ENCODE data around the gene ZFX.
"Not testable (repeated sequence)": the region's sequence is repeated elsewhere in the genome, so short reads cannot be mapped to it uniquely, and the experiment has no call there.

ZFX gene

GRCh38 chrX:24151513-24151912 lies 2.0 kb downstream of the ZFX start:
- DNase-seq (ENCODE audit: low read depth in 2 of 2) = no peak

DNA sequence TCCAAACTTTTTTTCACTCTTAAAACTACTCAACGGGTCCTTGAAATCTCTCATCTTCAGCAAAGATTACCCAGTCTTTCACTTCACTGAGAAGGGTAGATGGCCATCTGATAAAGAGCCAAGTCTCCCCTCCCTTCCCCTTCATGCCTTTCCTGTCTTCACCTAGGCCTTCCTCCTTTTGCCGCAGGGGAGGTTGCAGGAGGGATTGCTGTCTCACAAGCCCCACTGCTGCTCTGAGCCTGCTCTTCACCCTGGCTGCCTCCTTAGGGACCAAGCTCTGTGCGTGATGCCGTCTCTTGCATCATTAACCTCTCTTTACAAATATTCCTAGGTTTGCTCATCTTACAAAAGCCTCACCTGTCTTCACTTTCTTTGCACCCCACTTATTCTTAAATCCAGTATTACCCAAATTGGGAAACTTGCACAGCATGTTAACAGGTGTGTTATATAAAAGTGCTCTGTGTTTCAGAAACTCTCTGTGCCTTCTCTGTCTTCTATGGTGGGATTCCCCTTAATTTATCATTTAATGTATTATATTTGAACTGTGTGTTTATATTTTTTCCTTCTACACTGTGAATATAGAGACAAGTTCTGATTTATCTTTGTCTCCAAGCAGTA lies 3.8 kb downstream of the ZFX start:
- DNase-seq (ENCODE audit: low read depth in 2 of 2) = no peak

DNA sequence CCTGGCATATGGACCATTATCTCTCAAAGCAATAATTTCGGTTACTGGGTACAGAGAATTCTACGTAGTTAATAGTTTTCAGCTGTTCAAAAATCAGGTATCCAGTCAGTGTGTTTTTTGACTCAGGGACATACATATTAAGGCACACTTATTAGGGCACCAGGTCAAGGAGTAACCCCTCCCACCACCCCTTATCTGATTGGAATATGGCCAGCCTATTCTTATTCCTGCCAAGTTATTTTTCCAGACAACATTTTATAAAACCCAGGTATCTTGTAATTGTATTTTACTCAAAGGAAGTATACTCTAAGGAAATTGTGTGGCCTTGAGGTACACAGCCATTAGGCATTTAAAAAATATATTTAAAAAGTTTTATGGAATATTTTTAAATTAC lies 4.3 kb downstream of the ZFX start:
- DNase-seq (ENCODE audit: low read depth in 2 of 2) = no peak

DNA sequence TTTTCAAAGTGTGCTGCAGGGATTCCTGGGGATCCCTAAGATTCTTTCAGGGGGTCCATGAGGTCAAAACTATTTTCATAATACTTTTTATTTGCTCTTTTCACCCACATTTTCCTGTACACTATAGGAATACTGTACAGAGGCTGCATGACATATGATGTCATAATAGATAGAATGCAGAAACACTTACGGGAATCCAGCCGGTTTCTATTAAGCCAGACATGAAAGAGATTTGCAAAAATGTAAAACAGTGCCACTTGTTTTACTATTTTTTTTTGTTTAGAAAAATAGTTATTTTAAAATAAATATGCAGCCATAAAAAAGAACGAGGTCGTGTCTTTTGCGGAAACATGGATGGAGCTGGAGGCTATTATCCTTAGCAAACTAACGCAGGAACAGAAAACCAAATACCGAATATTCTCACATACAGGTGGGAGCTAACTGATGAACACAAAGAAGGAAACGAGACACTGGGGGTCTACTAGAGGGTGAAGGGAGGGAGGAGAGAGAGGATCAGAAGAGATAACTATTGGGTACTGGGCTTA lies 5.0 kb downstream of the ZFX start:
- no peak for DNase-seq (ENCODE audit: low read depth in 2 of 2)

- not testable (repeated sequence) for DNase-seq (ENCODE audit: low read depth in 2 of 2)
Measured at GRCh38 chrX:24155747-24156146, 6.2 kb downstream of the ZFX start.

GRCh38 chrX:24156177-24156576 lies 6.6 kb downstream of the ZFX start:
- no peak for DNase-seq (ENCODE audit: low read depth in 2 of 2)

DNA sequence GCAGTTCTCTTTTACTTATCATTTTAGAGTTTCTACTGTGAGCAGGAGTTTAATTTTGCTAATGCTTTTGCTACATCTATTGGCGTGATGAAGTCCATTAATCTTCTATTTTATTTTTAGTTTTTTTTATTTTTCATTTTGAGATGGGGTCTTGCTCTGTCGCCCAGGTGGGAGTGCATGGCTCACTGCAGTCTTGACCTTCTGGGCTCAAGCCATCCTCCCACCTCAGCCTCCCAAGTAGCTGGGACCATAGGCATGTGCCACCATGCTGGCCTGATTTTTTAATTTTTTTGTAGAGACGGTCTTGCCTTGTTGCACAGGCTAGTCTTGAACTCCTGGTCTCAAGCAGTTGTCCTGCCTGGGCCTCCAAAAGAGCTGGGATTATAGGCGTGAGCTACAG lies 9.4 kb downstream of the ZFX start:
- DNase-seq (ENCODE audit: low read depth in 2 of 2) = no peak

- no peak for DNase-seq (ENCODE audit: low read depth in 2 of 2)
Measured at GRCh38 chrX:24166078-24166477, 16.5 kb downstream of the ZFX start.

- no peak for DNase-seq (ENCODE audit: low read depth in 2 of 2)
Measured at GRCh38 chrX:24167719-24168472, 18.4 kb downstream of the ZFX start.

GRCh38 chrX:24168807-24169206 lies 19.3 kb downstream of the ZFX start:
- DNase-seq (ENCODE audit: low read depth in 2 of 2) = no peak

- DNase-seq (ENCODE audit: low read depth in 2 of 2) = no peak
Measured at GRCh38 chrX:24169211-24169610, 19.7 kb downstream of the ZFX start.

DNA sequence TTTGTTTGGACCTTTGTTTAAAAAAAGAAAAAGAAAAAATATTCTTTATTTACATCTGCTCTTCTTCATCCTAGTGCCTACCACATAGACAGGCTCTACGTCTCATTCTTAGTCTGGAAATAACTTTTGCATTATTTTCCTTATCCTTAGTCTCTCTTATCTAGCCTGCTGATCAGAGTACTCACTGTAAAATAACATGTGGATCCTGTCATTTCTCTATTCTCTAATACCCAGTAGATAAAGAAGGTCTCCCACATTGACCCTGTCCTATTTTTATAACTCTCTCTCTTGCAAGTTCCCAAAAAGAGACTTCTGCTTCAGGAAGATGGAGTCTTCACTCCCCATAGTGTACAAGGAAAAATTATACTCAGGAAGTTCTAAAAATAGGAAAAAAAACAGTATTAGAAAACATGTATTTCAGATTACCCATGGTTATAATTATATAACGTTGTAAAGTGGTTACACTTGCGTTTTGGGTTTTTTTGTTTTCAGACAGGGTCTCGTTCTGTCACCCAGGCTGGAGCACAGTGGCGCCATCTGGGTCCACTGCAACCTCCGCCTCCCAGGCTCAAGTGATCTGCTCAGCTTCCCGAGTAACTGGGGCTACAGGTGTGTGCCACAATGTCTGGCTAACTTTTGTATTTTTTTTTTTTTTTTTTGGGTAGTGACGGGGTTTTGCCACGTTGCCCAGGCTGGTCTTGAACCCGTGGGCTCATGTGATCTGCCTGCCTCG lies 23.8 kb downstream of the ZFX start:
- DNase-seq (ENCODE audit: low read depth in 2 of 2) = no peak

DNA sequence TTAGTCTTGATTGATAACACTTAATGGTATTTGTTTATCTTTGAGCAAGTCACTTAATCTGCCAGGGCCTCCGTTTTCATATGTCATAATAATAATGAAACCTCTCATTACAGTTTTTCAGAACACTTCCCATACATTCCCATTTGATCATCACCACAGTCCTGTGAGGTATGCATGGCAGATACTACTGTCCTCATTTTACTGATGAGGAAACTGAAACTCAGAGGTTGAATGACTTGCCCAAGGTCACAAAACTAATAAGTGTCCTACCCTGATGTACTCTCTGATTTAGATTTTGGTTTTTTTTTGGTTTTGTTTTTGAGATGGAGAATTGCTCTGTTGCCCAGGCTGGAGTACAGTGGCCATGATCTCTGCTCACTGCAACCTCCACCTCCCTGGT lies 25.7 kb downstream of the ZFX start:
- no peak for DNase-seq (ENCODE audit: low read depth in 2 of 2)

DNA sequence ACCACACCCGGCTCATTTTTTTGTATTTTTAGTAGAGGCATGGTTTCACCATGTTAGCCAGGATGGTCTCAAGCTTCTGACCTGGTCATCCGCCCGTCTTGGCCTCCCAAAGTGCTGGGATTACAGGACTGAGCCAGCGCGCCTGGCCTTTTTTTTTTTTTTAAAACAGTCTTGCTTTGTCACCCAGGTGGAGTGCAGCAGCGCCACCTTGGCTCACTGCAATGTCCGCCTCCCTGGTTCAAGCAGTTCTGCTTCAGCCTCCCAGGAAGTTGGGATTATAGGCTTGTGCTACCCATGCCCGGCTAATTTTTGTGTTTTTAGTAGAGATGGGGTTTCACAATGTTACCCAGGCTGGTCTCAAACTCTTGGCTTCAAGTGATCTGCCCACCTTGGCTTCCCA lies 28.9 kb downstream of the ZFX start:
- DNase-seq (ENCODE audit: low read depth in 2 of 2) = no peak

DNA sequence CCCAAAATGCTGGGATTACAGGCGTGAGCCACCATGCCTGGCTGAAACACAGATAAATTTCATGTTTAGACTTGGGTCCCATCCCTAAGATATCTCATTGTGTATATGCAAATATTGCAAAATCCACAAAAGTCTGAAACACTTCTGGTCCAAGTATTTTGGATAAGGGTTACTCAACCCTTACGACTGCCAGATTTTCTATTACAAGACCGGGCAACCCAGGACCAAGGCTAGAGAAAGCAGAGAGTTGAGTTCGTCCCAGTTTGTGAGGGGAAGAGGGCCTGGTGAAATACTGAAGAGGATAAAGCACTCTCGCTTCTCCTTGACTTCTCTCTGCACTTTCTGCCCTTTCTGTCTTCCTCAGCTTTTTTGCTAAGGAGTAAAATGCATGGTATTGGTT lies 34.5 kb downstream of the ZFX start:
- DNase-seq (ENCODE audit: low read depth in 2 of 2) = no peak

GRCh38 chrX:24186483-24186882 lies 37.0 kb downstream of the ZFX start:
- DNase-seq (ENCODE audit: low read depth in 2 of 2) = no peak

DNA sequence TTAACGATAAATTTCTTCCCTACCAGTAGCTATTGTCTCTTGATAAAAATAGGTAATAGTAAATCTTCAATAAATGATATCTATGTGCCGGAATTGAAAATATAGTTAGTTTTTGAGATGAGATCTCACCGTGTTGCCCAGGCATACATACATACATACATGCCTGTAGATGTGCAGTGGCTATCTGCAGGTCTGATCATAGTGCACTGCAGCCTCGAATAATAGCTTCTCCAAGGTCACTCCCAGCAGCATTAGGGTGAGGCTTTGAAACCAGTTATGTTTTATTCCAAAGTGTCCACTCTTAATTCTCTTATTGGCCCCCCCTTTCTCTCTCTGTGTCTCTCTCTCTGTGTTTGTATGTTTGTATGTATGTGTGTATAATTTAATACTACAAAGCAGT lies 37.5 kb downstream of the ZFX start:
- DNase-seq (ENCODE audit: low read depth in 2 of 2) = no peak

GRCh38 chrX:24189490-24189889 lies 40.0 kb downstream of the ZFX start:
- DNase-seq (ENCODE audit: low read depth in 2 of 2) = no peak

DNA sequence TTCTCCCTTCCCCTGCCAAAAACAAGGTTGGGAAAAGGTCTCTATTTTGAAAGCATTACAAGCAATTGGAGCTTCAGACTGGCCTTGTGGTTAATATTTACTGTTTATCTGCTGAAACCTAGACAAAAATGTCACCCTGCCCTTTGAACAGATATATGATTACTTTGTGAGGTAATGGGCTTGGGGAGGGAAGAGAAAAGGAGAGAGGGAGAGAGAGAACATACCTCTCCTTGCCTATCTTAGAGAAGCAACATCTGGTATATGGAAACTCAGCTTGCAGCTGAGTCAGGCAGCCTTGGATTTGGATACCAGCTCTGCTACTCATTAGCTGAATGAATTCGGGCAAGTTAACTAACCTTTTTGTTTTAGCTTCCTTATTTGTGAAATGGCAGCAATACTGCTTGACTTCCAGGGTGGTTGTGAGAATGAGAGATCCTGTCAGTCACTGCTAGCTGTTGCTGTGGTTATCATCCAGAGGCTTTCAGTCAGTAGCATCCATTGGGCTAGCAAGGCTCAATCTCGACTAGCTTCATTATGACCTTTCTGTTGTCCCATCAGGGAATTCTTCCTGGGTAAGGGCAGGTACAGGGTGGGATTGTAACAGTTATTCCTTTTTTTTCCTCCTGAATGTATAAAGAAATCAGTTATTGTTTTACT lies 41.1 kb downstream of the ZFX start:
- DNase-seq (ENCODE audit: low read depth in 2 of 2) = no peak

- DNase-seq (ENCODE audit: low read depth in 2 of 2) = no peak
Measured at GRCh38 chrX:24196509-24196908, 47.0 kb downstream of the ZFX start.

DNA sequence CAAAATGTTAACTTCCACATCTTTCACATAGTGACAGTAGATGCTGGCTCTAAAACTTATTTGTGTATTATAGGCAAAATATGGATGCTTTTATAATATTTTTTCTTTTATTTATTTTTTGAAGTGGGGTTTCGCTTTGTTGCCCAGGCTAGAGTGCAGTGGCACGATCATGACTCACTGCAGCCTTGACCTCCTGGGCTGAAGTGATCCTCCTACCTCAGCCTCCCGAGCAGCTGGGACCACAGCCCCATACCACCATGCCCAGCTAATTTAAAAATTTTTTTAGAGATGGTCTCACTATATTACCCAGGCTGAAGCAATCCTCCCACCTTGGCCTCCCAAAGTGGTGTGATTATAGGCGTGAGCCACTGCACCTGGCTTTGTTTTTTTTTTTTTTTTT lies 48.6 kb downstream of the ZFX start:
- no peak for DNase-seq (ENCODE audit: low read depth in 2 of 2)

- DNase-seq (ENCODE audit: low read depth in 2 of 2) = no peak
Measured at GRCh38 chrX:24200133-24200532, 50.6 kb downstream of the ZFX start.
